Suppressor macrophage treated with lipopolysaccharide for 1 hour (primary cell): ENCODE results near the gene MAP1LC3C.

ENCODE experiments used
- DNase-seq, 3 donors: peaks; one replicate each; pipeline ENCODE4 v3.0.0-alpha.2; 2020 to 2022

MAP1LC3C gene

DNA sequence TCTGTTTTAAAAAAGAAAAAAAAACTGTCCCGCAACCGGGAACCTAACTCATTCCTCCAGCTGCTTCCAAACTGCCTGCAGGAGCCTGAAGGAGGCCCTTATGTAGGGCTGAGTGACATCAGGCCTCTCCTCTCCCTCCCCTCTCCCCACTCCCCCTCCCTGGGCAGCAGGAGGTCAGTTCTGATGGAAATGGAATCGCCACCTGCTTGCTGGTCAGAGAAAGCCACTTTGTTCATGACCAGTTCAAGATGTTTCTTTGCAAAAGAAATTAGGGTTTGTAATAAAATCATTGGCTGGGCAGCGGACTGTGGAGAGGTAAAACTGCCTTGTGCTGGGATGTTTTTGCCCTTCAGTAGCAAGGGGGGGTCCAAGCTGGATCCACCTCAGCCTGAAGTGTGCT is at the start of gene MAP1LC3C:
MAP1LC3C (minus strand) TSS at position 73 of the 400 bp plus-strand sequence. CDS start 90 bp downstream, outside the sequence.
- peak in 1 of 3 donors; percentile 6 for DNase-seq

DNA sequence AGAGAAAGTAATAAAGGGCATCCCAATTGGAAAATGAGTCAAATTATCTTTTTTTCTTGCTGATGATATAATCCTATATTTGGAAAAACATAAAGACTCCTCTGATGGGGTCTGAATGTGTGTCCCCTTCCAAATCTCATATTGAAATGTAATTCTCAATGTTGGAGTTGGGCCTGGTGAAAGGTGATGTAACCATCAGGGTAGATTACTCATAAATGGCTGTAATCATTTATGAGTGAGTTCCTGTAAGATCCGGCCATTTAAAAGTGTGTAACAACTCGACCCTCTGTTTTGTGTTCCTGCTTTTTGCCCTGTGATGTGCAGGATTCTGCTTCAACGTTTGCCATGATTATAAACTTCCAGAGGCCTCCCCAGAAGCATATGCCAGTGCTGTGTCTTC is 44.3 kb upstream of the MAP1LC3C start:
- DNase-seq: no peak

DNA sequence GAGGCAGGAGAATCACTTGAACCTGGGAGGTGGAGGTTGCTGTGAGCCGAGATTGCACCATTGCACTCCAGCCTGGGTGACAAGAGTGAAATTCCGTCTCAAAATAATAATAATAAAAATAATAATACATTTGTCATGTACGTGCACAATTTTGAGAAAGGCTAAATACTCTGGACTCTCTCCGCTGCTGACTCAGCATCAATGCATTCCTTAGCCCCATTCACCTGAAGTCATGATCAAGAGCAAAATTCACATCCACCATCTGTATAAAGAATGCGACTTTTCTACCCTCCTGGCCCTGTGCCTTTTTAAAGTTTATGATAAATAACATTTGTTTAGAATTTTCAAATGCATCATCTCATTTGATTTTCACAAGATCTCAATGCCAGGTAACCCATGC is 35.5 kb upstream of the MAP1LC3C start:
- no peak for DNase-seq

DNA sequence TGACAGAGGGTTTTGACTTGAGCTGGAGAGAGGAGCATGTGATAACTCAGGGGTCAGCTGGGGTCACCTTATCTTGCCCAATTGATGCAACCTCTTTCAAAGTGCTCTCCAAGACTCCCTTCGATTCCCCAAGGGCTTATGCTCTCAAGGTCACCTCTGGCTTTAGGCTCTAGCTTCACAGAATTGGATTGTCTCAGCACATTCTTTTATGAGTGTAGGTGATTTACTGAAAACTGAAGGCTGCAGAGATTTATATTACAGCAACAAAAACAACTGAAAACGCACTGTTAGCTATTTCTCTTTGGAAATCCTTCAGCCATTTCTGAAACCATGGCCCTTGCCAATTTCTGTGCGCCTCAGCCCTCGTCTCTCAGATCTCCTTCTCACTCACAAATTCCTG is 34.5 kb upstream of the MAP1LC3C start:
- no peak for DNase-seq

DNA sequence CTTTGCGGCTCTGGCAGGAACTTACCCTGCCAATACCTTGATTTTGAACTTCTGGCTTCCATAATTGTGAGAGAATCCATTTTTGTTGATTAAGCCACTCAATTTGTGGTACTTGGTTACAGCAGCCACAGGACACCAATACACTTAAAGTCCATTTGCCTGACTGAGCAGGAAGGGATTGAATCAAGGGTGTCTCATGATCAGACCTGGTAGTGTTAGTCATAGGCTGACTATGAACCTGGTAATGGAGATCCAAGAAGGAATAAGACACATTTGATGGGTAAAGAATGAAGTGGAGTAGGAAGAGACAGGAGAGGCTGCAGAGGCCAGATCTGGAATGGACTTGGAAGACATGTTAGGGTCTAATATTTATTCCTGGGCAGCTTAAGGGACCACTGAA is 31.2 kb upstream of the MAP1LC3C start:
- no peak for DNase-seq

DNA sequence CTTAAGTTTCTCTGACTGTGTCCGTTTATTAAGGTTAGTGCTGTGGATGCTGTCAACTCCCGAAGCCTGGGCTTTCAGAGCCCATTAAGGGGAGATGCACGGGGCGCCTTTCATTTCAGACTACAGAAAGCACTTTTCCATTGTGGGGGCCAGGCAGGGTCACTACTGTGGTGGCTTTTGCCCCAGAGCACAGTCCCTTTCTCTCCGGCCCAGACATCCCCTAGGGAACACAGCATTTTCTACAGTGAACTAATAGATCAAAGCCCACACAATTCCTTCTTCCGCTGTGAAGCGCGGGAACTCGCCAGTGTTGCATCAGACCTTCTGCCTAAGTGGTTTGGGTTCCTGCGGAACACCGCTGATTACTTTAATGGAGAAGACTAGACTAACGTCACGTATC is 26.8 kb upstream of the MAP1LC3C start:
- DNase-seq: no peak

DNA sequence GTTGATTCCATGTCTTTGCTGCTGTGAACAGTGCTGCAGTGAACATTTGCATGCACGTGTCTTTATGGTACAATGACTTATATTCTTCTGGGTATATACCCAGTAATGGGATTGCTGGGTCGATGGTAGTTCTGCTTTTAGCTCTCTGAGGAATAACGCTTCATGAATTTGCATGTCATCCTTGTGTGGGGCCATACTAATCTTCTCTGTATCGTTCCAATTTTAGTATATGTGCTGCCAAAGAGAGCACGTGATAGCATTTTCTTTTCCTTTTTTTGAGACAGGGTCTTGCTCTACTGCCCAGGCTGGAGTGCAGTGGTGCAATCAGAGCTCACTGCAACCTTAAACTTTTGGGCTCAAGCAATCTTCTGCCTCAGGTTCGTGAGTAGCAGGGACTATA is 24.9 kb upstream of the MAP1LC3C start:
- no peak for DNase-seq

DNA sequence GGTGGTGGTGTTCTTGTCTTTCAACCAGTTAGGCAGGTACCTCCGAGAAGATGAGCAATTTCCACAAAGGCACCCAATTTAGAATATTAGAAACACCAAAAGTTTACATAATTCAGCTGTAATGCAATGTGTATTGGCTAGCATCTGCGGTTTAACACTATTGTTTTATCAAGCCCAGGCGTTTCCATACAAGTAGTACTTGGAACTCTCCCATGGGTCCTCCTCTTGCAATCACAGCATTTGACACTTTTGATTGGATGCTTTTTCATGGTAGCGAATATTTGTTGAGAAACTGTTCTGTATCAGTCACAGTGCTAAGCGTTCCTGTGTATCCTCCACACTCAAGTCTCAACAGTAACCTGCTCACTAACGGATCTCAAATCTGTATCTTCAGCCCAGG is 20.1 kb upstream of the MAP1LC3C start:
- DNase-seq: no peak

DNA sequence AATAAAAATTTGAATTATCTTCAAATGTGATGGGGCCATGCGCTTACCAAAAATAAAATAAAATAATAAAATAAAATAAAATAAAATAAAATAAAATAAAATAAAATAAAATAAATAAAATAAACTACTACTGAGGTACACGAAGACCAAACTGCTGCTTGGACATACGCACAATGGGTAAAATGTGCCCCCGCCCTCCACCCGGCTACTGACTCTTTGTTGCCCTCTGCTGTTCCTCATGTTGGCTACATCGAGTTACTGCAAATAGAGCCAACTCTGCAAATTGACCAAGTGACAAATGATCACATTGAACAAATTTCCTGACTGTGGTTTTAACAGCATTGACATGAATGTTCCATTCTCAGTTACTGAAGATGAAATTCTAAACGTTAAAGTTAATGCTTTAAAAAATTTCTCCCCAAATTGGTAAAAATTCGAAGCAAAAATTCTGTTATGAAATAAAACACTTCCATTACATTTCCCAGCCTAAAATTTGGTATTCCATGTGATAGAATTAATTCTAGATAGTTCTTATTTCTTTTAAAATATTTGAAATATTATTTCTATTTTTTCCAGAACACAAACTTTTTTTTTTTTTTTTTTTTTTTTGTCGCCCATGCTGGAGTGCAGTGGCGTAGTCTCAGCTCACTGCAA is 18.8 kb upstream of the MAP1LC3C start:
- peak; percentile 83 to 91 (median 85) for DNase-seq

DNA sequence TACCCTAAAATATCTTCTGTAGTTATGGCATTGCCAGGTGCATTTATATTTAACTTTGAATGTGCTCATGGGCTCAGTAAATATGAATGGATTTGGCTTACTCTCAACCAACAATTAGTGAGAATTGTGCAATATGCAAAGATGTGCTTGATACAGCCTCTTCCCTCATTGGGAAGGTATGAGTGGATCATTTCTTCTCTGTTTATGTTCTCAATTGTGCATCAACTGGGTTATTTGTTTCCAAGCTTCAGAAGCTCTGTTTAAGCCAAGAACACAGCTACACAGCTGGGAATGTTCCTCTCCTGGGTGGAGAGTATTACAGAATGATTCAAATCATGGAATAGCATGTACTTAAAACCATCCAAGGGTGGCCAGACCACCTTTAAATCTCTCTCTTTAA is 17.6 kb upstream of the MAP1LC3C start:
- no peak for DNase-seq

DNA sequence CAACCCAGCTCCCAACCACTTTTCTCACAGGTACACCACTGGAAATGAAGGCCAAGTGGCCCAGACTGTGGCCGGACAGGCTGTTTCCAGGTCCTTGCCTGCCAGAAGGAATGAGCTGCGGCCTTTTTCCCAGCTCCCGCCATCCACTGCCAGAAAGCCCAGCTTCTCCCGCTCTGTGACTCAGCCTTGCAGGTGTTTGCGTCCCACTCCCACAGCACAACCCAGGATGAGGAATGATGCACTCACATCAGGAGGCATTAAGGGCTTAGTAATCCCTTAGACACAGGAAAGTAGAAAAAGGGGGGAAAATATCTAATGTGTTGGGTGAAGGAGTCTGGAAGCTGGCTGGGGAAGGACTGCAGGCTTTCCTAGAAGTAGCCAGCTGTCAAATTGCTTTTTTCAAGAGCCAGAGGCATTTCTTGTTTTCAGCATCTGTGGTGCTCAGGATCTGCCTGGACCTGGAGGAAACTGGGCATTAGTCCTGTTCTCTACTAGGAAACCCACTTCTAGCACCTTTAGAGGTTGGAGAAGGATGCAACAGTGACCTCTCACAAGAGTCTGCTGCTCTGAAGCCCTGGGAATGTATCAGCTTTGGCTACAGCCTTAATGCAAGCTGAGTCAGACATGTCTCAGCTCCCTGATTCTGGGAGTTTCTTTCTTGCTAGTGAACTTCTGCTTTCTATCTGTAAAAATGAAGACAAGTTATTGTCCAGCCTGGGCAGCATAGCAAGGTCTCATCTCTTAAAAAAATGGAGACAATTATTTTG is 13.2 kb upstream of the MAP1LC3C start:
- peak; percentile 59 to 76 (median 67) for DNase-seq

DNA sequence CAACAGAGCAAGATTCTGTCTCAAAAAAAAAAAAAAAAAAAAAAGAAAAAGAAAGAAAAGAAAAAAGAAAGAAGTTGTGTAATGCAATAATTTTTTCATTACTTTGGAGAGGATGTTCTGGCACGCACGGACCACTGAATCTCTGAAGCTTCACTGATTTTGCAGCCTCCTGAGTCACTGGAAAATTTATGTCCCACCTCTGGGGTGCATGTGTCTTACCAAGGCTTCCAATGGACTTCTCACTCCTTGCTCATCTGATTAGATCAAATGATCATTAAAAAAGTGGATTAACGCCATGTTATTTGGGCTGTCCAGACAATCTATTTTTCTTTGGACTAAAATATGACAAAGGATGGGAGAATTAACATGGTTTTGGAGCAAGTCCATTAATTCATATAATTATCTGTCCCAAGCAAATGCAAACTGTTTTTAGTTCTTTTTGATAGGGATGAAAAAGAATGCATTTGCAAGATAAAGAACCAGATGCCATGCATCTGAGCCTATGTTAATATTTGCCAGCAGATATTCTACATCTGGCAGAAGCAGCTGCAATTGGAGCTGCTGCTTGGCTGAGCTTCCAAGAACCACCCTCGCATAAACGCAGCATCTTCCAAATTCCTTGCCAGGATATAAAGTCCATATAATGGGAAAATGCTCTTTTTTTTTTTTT is 10.1 kb upstream of the MAP1LC3C start:
- no peak for DNase-seq

DNA sequence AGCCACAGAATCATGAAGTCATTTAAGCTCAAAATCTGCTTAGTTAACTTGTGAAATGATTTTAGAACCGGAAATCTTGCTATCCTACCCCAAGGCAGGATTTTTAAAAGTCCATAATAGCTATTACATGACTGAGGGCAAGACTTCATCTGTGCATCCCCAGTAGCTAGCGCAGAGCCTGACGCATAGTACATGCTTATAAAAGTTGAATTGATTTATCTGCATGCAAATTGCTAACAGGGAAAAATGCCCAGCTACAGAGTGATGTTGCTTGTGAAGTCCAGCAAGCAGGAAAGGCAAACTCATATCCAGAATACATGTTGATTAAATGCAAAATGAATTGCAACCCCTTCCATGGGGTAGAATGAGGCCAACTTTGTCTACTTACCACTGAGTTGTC is 8.1 kb upstream of the MAP1LC3C start:
- DNase-seq: no peak

DNA sequence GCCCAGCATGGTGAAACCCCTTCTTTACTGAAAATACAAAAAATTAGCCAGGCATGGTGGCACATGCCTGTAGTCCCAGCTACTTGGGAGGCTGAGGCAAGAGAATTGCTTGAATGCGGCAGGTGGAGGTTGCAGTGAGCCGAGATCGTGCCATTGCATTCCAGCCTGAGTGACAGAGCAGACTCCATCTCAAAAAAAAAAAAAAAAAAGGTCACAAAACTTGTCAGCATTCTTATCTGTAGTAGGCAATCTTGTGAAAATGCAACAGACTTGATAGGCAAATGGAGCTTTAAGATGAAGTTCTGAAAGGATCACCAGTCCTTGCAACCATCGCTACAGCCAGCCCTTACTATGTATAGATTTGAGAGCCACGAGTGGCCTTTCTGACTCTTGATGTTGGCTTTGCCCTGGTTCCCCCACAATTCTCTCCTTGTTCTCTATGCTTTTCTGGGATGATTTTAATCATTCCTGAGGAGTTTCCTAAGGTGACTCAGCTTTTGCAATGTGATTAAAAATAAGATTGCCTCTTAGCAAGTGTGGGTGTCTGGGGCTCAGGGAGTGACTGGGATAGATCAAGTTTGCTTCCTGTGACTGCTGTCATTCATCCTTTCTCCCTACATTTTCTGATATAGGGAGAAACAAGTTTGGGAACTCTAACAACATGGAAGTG is 7.1 kb upstream of the MAP1LC3C start:
- no peak for DNase-seq

DNA sequence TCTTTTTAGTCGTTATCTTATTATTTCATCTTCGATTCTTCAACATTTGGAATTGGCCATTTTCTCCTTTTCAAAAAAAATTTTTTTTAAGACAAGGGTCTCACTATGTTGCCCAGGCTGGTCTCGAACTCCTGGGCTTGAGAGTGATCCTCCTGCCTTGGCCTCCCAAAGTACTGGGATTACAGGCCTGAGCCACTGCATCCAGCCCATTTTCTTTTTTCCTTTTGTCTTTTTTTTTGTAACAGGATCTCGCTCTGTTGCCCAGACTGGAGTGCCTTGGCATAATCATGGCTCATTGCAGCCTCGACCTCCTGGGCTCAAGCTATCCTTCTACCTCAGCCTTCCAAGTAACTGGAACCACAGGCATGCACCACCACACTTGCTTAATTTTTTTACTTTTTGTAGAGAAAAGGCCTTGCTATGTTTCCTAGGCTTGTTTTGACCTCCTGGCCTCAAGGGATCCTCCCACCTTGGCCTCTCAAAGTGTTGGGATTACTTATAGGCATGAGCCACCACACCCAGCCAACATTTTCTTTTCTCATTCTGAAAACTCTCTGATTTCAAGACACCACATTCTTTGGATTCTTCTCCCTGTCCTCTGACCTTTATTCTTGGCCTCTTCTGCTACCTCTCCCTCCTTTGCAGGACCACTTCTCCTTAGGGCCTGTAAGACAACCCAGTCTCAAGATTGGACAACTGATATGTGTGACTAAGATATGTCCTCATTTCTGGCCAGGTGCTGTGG is 6.0 kb upstream of the MAP1LC3C start:
- DNase-seq: no peak

DNA sequence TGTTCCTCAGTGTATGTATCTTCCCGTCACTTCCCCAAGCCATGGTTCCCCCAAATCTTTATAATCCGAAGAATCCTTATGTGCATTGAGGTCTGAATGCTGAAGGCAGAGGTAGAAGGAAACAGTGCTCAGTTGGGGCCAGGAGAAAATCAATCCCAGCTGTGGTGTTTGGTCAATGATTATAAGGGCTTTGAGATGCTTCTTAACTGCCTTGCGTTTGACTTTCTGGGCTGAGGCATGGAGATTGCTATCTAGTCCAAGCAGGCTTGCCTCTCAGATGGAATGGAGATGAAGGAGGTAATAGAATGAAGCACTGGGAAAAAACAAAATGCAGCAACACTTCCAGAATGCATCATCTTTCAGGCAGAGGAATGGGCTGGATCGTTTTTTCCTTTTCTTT is 3.6 kb upstream of the MAP1LC3C start:
- no peak for DNase-seq

DNA sequence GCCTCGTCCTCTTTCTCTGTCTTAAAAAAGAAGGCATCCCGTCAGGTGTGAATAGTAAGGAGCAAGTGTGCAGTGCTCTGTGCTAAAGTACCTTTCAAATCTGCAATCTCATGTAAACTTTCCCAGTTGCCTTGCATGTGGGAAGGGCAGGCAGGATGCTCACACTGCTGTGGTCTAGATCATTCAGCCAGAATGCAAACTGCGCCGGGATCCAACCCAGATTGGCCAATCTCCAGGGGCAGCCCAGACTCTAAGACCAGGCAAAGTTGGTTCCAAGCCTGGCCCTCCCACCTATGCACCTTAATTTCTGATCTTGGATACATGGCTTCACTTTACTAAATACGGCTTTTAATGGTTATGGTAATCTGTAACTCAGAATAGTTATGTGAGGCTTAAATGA is 3.2 kb upstream of the MAP1LC3C start:
- DNase-seq: no peak

DNA sequence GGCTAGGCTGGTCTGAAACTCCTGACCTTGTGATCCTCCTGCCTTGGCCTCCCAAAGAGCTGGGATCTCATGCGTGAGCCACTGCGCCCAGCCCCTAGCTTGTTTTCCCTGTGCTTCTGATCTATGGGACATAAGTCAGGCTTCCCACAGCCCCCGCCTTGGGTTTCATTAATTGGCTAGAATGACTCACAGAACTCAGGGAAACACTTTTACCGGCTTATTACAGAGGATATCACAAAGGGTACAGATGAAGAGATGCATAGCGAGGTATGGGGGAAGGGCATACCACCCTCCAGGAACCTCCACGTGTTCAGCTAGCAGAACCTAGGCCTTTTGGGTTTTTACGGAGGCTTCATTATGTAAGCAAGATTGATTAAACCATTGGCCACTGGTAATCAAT is 1.5 kb upstream of the MAP1LC3C start:
- DNase-seq: no peak

DNA sequence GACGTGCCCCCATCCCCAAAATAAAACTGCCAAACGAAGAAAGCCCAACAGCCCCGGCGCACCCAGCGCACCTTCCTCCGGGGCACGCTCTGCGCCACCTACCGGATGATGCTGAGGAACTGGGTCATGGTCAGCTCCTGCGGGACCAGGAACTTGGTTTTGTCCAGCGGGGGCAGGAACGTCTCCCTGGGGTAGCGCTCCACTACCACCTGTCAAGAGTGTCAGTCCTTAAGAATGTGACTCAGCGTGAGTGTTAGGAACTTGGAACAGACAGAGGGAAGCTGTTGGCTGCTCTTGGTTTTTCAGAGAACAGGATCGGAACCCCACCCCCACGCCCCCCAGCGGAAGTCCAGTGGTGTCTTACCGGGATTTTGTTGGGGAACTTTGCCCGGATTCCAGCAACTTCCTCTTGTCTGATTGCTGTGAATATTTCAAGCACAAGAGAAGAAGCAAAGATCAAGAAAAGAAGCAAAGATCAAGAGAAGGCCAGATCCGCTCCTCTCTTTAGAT is 431 bp downstream of the MAP1LC3C start:
- DNase-seq: peak; percentile 80 to 90 (median 89)

DNA sequence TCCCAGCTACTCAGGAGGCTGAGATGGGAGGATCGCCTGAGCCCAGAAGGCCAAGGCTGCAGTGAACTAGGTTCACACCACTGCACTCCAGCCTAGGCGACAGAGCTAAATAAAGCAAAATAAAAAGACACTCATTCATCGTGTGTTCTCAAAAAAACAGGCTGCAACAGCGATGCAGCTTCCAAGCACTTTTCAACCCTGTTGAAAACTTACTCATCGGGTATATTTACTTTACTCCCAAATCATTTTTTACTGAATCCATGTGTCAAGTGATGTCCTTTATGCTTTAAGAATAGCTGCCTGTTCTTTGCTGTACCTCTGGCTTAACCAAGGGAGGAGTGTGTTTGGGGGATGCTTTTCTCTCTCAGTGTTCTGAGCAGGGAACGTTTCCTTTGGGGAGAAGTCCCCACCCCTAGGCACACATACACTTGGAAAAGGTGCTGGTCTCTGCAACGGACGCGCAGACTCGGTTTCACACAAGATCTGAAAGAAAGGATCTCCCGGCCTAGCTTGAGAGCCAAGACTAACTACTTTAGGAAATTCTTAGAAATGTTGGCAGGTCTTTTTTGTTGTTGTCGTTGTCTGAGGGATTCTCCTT is 1.4 kb downstream of the MAP1LC3C start:
- no peak for DNase-seq

DNA sequence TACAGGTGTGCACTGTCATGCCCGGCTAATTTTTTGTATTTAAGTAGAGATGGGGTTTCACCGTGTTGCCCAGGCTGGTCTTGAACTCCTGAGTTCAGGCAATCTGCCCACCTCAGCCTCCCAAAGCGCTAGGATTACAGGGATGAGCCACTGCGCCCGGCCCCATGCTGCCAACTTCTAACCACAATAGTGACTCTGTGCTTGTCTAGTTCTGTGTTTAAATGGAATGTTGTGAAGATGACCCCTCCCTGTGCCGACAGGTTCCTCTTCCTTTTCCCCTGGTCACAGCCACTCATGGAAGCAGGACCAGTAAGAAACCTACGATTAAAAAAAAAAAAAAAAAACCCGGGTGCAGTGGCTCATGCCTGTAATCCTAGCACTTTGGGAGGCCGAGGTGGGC is 4.7 kb downstream of the MAP1LC3C start:
- DNase-seq: no peak

DNA sequence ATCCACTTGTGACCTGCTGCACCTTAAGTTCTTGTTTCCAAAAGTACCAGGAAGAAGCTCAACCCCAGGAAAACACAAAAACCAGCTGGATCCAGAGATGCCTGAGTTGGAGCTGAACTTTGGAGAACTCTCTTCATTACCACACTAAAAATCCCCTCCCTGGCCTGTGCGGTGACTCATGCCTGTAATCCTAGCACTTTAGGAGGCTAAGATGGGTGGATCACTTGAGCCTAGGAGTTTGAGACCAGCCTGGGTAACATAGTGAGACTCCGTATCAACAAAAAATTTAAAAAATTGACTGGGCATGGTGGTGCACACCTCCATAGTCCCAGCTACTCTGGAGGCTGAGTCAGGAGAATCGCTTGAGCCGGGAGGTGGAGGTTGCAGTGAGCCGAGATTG is 6.2 kb downstream of the MAP1LC3C start:
- peak; percentile 56 to 65 (median 64) for DNase-seq
